Measurements from ENCODE around the gene TRIM46.

Gene TRIM46

DNA sequence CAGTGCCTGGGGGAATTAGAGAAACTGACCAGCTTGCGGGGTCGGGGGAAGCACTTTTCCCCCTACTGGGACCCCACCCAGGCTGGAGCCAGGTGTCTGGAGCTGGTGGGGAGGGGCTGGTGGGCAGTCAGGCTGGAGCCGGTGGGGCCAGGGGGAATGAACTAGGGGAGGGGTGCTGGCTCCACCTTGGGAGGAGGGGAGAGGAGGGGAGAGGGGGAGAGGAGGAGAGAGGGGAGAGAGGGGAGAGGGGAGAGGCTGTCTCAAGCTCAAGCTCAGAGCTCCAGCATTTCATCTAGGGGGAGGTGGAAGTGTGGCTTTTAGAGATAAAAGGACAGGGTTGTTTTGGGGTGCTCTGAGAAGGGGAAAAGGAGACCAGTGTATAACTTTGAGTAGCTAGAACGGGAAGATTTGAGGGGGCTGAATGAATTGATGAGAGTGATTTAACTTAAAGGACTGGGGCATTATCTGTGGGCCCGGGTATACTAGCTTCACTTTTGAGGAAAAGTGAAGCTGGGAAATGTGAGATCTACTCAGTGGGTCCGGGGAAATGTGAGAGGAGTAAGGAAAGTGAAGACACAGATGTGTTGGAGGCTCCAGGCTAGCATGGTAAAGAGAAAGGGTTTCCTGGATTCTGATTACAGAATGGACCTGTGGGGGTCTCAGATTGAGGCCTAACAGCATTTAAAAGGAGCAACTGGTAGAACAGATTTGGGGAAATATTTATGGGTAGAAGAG, 43.2 kb upstream of the TRIM46 start:
- peaks cover 9% of the 10 kb centered on the region for H3K27me3 ChIP-seq (ENCODE audit: low read depth, low read length)
- H3K4me3 ChIP-seq (ENCODE audit: low read depth in 1 of 2, low read length in 2 of 2) = peak overlapping the region; percentile 67 to 84
- peak overlapping the region; percentile 95 for H3K27ac ChIP-seq (ENCODE audit: low read length)
- H3K36me3 ChIP-seq (ENCODE audit: control insufficient read depth in 1 of 2, insufficient read depth in 2 of 2, low read length in 2 of 2) = peaks cover 17 to 22% of the 10 kb centered on the region in 2 donors
- peaks cover 11 to 51% of the 10 kb centered on the region in 2 donors for H3K4me1 ChIP-seq (ENCODE audit: control insufficient read depth in 1 of 2, insufficient read depth in 2 of 2, low read length in 2 of 2)
- H3K9me3 ChIP-seq (ENCODE audit: control insufficient read depth in 1 of 2, low read length in 2 of 2) = no peaks in the 10 kb centered on the region

DNA sequence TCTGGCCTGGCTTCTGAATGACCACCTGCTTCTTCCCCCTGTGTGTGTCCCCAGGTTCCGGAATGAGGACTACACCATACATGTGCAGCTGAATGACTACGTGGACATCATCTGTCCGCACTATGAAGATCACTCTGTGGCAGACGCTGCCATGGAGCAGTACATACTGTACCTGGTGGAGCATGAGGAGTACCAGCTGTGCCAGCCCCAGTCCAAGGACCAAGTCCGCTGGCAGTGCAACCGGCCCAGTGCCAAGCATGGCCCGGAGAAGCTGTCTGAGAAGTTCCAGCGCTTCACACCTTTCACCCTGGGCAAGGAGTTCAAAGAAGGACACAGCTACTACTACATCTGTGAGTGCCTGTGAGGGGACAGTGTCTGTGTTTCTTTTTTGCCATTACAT, 42.4 kb upstream of the TRIM46 start:
- H3K4me1 ChIP-seq (ENCODE audit: control insufficient read depth in 1 of 2, insufficient read depth in 2 of 2, low read length in 2 of 2) = peaks cover 11 to 45% of the 10 kb centered on the region in 2 donors
- H3K27ac ChIP-seq (ENCODE audit: low read length) = peak overlapping the region; percentile 95
- peaks cover 17 to 22% of the 10 kb centered on the region in 2 donors for H3K36me3 ChIP-seq (ENCODE audit: control insufficient read depth in 1 of 2, insufficient read depth in 2 of 2, low read length in 2 of 2)
- H3K4me3 ChIP-seq (ENCODE audit: low read depth in 1 of 2, low read length in 2 of 2) = peak overlapping the region in 1 of 2 donors; percentile 84
- H3K27me3 ChIP-seq (ENCODE audit: low read depth, low read length) = peaks cover 9% of the 10 kb centered on the region
- no peaks in the 10 kb centered on the region for H3K9me3 ChIP-seq (ENCODE audit: control insufficient read depth in 1 of 2, low read length in 2 of 2)

GRCh38 chr1:155131856-155132255, 41.8 kb upstream of the TRIM46 start:
- Histone ChIP-seq H3K4me1 (ENCODE audit: control insufficient read depth in 1 of 2, insufficient read depth in 2 of 2, low read length in 2 of 2) (peaks cover 13 to 42% of the 10 kb centered on the region in 2 donors), H3K27me3 (ENCODE audit: low read depth, low read length) (peaks cover 9% of the 10 kb centered on the region), H3K27ac (ENCODE audit: low read length) (peak overlapping the region; percentile 95), H3K36me3 (ENCODE audit: control insufficient read depth in 1 of 2, insufficient read depth in 2 of 2, low read length in 2 of 2) (peaks cover 17 to 22% of the 10 kb centered on the region in 2 donors), H3K9me3 (ENCODE audit: control insufficient read depth in 1 of 2, low read length in 2 of 2) (no peaks in the 10 kb centered on the region), H3K4me3 (ENCODE audit: low read depth in 1 of 2, low read length in 2 of 2) (no peak overlapping the region)

DNA sequence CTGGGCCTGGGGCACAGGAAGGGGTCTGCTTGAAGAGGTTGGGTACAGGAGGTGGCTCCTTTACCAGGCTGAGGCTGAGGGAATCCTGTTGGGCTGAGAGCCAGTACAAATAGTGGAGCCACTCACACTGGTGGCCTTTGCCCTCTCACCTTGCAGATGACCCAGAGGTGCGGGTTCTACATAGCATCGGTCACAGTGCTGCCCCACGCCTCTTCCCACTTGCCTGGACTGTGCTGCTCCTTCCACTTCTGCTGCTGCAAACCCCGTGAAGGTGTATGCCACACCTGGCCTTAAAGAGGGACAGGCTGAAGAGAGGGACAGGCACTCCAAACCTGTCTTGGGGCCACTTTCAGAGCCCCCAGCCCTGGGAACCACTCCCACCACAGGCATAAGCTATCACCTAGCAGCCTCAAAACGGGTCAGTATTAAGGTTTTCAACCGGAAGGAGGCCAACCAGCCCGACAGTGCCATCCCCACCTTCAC, 39.8 kb upstream of the TRIM46 start:
- H3K27me3 ChIP-seq (ENCODE audit: low read depth, low read length) = peaks cover 1% of the 10 kb centered on the region
- H3K4me3 ChIP-seq (ENCODE audit: low read depth in 1 of 2, low read length in 2 of 2) = no peak overlapping the region
- peaks cover 21 to 33% of the 10 kb centered on the region in 2 donors for H3K4me1 ChIP-seq (ENCODE audit: control insufficient read depth in 1 of 2, insufficient read depth in 2 of 2, low read length in 2 of 2)
- peaks cover 17 to 22% of the 10 kb centered on the region in 2 donors for H3K36me3 ChIP-seq (ENCODE audit: control insufficient read depth in 1 of 2, insufficient read depth in 2 of 2, low read length in 2 of 2)
- peak overlapping the region; percentile 100 for H3K27ac ChIP-seq (ENCODE audit: low read length)
- H3K9me3 ChIP-seq (ENCODE audit: control insufficient read depth in 1 of 2, low read length in 2 of 2) = no peaks in the 10 kb centered on the region

DNA sequence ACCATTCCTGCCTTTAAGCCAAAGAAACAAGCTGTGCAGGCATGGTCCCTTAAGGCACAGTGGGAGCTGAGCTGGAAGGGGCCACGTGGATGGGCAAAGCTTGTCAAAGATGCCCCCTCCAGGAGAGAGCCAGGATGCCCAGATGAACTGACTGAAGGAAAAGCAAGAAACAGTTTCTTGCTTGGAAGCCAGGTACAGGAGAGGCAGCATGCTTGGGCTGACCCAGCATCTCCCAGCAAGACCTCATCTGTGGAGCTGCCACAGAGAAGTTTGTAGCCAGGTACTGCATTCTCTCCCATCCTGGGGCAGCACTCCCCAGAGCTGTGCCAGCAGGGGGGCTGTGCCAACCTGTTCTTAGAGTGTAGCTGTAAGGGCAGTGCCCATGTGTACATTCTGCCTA, 39.3 kb upstream of the TRIM46 start:
- Histone ChIP-seq H3K4me1 (ENCODE audit: control insufficient read depth in 1 of 2, insufficient read depth in 2 of 2, low read length in 2 of 2) (peaks cover 23 to 31% of the 10 kb centered on the region in 2 donors), H3K4me3 (ENCODE audit: low read depth in 1 of 2, low read length in 2 of 2) (peak overlapping the region in 1 of 2 donors; percentile 88), H3K27me3 (ENCODE audit: low read depth, low read length) (no peaks in the 10 kb centered on the region), H3K27ac (ENCODE audit: low read length) (peak overlapping the region; percentile 100), H3K36me3 (ENCODE audit: control insufficient read depth in 1 of 2, insufficient read depth in 2 of 2, low read length in 2 of 2) (peaks cover 17 to 22% of the 10 kb centered on the region in 2 donors), H3K9me3 (ENCODE audit: control insufficient read depth in 1 of 2, low read length in 2 of 2) (no peaks in the 10 kb centered on the region)

GRCh38 chr1:155134880-155135414, 38.7 kb upstream of the TRIM46 start:
- H3K4me3 ChIP-seq (ENCODE audit: low read depth in 1 of 2, low read length in 2 of 2) = peak overlapping the region; percentile 76 to 88
- H3K4me1 ChIP-seq (ENCODE audit: control insufficient read depth in 1 of 2, insufficient read depth in 2 of 2, low read length in 2 of 2) = peaks cover 23 to 33% of the 10 kb centered on the region in 2 donors
- H3K27me3 ChIP-seq (ENCODE audit: low read depth, low read length) = no peaks in the 10 kb centered on the region
- H3K9me3 ChIP-seq (ENCODE audit: control insufficient read depth in 1 of 2, low read length in 2 of 2) = no peaks in the 10 kb centered on the region
- H3K36me3 ChIP-seq (ENCODE audit: control insufficient read depth in 1 of 2, insufficient read depth in 2 of 2, low read length in 2 of 2) = peaks cover 17 to 22% of the 10 kb centered on the region in 2 donors
- H3K27ac ChIP-seq (ENCODE audit: low read length) = peak overlapping the region; percentile 100

DNA sequence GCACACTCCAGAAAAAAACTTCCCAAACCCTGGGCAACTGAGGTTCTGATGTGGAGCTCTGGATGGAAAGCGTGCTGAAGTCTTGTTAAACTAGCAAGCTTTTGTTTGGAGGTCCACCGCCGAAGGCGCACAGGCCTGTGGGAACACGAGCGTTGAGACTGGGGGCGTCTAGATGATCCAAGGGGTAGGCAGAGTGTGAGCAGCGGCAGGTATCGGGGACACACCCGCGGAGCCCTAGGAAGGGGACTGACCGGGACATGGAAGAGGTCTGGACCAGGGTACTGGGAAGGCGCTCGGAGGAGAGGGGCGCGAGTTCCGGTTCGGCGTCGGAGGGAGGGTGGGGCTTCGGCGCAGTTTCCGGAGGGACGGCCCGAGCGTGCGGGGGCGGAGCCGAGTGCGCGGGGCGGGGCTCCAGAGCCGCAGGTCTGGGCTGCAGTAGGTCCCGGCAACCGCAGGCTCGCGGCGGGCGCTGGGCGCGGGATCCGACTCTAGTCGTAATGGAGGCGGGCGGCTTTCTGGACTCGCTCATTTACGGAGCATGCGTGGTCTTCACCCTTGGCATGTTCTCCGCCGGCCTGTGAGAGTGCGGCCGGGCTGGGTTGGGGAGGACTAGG, 38.1 kb upstream of the TRIM46 start, which contains the start of gene SLC50A1:
Gene SLC50A1 (plus strand): TSS at position 438 of the 614 bp plus-strand sequence. CDS start 60 bp downstream, at position 498.
- Histone ChIP-seq H3K27ac (ENCODE audit: low read length) (peak within 1 kb of the TSS; percentile 100), H3K36me3 (ENCODE audit: control insufficient read depth in 1 of 2, insufficient read depth in 2 of 2, low read length in 2 of 2) (peaks cover 17 to 22% of the 10 kb centered on the region in 2 donors), H3K4me3 (ENCODE audit: low read depth in 1 of 2, low read length in 2 of 2) (peak within 1 kb of the TSS; percentile 76 to 88), H3K9me3 (ENCODE audit: control insufficient read depth in 1 of 2, low read length in 2 of 2) (no peaks in the 10 kb centered on the region), H3K4me1 (ENCODE audit: control insufficient read depth in 1 of 2, insufficient read depth in 2 of 2, low read length in 2 of 2) (peaks cover 23 to 32% of the 10 kb centered on the region in 2 donors), H3K27me3 (ENCODE audit: low read depth, low read length) (no peaks in the 10 kb centered on the region)

GRCh38 chr1:155136748-155137147, 36.9 kb upstream of the TRIM46 start:
- peaks cover 23 to 31% of the 10 kb centered on the region in 2 donors for H3K4me1 ChIP-seq (ENCODE audit: control insufficient read depth in 1 of 2, insufficient read depth in 2 of 2, low read length in 2 of 2)
- peak overlapping the region; percentile 76 to 88 for H3K4me3 ChIP-seq (ENCODE audit: low read depth in 1 of 2, low read length in 2 of 2)
- no peaks in the 10 kb centered on the region for H3K27me3 ChIP-seq (ENCODE audit: low read depth, low read length)
- H3K9me3 ChIP-seq (ENCODE audit: control insufficient read depth in 1 of 2, low read length in 2 of 2) = no peaks in the 10 kb centered on the region
- H3K27ac ChIP-seq (ENCODE audit: low read length) = peak overlapping the region; percentile 100
- peaks cover 13 to 17% of the 10 kb centered on the region in 2 donors for H3K36me3 ChIP-seq (ENCODE audit: control insufficient read depth in 1 of 2, insufficient read depth in 2 of 2, low read length in 2 of 2)

DNA sequence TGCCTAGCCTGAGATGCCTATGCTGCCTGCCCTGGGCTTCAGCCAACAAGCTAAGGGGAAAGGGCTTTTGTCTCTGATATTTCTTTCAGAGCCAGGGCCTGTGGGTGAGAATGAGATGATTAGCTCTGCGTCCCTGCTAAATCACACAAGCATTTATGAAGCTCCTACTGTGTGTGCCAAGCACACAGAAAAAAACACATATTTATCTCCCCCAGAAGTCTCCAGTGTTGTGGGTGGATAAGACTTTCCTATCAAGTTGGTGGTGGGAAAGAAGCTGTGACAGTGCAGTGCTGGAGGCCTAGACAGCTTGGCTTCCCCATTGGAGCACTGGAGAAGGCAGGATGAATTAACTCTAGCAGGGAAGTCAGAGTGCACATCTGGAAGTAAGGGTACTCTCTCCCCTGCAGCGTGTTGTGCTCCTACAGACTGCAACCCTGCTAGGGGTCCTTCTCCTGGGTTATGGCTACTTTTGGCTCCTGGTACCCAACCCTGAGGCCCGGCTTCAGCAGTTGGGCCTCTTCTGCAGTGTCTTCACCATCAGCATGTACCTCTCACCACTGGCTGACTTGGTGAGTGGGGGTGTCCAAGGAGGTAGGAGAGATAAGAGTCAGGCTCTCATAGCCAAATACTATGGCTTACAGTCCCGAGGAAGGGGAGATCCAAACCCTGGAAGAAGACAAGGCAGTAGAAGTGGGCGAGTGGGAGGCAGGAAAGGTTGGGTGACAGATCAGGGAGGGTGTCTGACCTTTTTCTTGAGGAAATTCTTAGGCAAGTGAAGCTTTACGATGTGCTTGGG, 36.3 kb upstream of the TRIM46 start:
- Histone ChIP-seq H3K36me3 (ENCODE audit: control insufficient read depth in 1 of 2, insufficient read depth in 2 of 2, low read length in 2 of 2) (peaks cover 12 to 15% of the 10 kb centered on the region in 2 donors), H3K4me1 (ENCODE audit: control insufficient read depth in 1 of 2, insufficient read depth in 2 of 2, low read length in 2 of 2) (peaks cover 23 to 31% of the 10 kb centered on the region in 2 donors)

DNA sequence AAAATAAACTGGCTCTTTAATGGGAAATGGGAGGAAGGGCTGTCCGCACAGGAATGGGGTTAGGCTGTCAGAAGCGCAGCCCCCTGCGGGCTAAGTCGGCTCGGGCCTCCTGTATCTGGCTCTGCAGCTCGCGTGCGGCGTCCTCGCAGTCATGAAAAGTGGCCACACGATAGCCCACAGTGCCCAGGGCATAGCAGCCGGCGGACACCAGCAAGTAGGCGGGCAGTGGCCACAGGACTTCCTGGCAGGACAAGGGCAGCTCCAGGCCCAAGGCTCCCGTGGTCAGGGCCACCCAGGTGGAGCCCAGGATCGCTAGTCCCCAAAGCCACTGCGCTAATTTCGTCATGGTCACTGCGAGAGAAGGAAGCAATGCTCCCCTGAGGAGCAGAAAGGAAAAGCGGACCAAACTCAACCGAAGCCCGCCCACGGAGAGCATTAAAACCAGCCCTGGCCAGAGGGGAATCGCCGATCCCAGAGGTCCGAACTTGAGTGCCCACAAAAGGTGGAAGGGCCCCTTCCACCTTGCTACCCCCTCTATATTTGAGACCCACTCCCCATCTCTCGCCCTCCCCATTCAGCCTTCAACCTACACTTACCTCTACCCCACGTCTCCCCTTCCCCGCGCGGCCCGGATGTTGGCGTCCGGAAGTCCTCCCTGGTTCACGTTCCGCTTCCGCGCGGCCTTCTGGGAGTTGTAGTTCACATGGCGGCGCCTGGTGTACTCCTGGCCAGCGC, 33.6 kb upstream of the TRIM46 start, which contains the start of gene DPM3:
Gene DPM3 (minus strand): TSS at position 637 of the 735 bp plus-strand sequence. CDS start 291 bp downstream, at position 346.
- H3K27ac ChIP-seq (ENCODE audit: low read length) = peak within 1 kb of the TSS; percentile 96
- peak within 1 kb of the TSS; percentile 73 to 90 for H3K4me3 ChIP-seq (ENCODE audit: low read depth in 1 of 2, low read length in 2 of 2)
- H3K27me3 ChIP-seq (ENCODE audit: low read depth, low read length) = no peaks in the 10 kb centered on the region
- no peaks in the 10 kb centered on the region for H3K9me3 ChIP-seq (ENCODE audit: control insufficient read depth in 1 of 2, low read length in 2 of 2)
- H3K36me3 ChIP-seq (ENCODE audit: control insufficient read depth in 1 of 2, insufficient read depth in 2 of 2, low read length in 2 of 2) = peaks cover 0 to 3% of the 10 kb centered on the region in 2 donors
- H3K4me1 ChIP-seq (ENCODE audit: control insufficient read depth in 1 of 2, insufficient read depth in 2 of 2, low read length in 2 of 2) = peaks cover 12 to 21% of the 10 kb centered on the region in 2 donors

More for the DNA sequence above, 36.3 kb upstream of the TRIM46 start:
- Histone ChIP-seq H3K9me3 (ENCODE audit: control insufficient read depth in 1 of 2, low read length in 2 of 2) (no peaks in the 10 kb centered on the region), H3K27ac (ENCODE audit: low read length) (peak overlapping the region; percentile 100), H3K27me3 (ENCODE audit: low read depth, low read length) (no peaks in the 10 kb centered on the region), H3K4me3 (ENCODE audit: low read depth in 1 of 2, low read length in 2 of 2) (peak overlapping the region; percentile 76 to 88)
